Liver (tissue), 9 donors: ENCODE data around the gene RBM15B. TPM values are rescaled to one million over a fixed set of nuclear protein-coding genes. Genes with fewer than 3 reads are reported as not detected.

Source experiments
- DNase-seq: peaks from one replicate; pipeline ENCODE4 v3.0.0-alpha.2; 2017; ENCODE audit warnings: low spot score
- H3K27ac ChIP-seq, 2 donors: one replicate each; pipeline ENCODE4 v1.7.0; 2013; ENCODE audit warnings: inconsistent platforms in 2 of 2, low read length in 2 of 2, control low read depth in 1 of 2, low read depth in 1 of 2, mild to moderate bottlenecking in 1 of 2
- H3K27me3 ChIP-seq, 4 donors: one replicate each; pipeline versions ENCODE4 v1.6.1 to v1.7.0; 2013; ENCODE audit warnings: low read length in 3 of 4, inconsistent platforms in 1 of 4, mild to moderate bottlenecking in 1 of 4, moderate library complexity in 1 of 4; ENCODE audit not compliant: control insufficient read depth in 4 of 4, insufficient read depth in 4 of 4
- H3K36me3 ChIP-seq, 4 donors: one replicate each; pipeline versions ENCODE4 v1.6.1 to v1.7.0; 2013; ENCODE audit warnings: low read length in 3 of 4, mild to moderate bottlenecking in 3 of 4, low read depth in 1 of 4, moderate library complexity in 1 of 4; ENCODE audit not compliant: control insufficient read depth in 4 of 4, insufficient read depth in 3 of 4
- H3K4me1 ChIP-seq, 4 donors: one replicate each; pipeline versions ENCODE4 v1.6.1 to v1.7.0; 2013; ENCODE audit warnings: low read length in 3 of 4, mild to moderate bottlenecking in 3 of 4, moderate library complexity in 1 of 4; ENCODE audit not compliant: control insufficient read depth in 4 of 4, insufficient read depth in 4 of 4
- H3K4me3 ChIP-seq, 3 donors: one replicate each; pipeline versions ENCODE4 v1.6.1 to v1.7.0; 2013; ENCODE audit warnings: low read length in 3 of 3, control low read depth in 1 of 3, low read depth in 1 of 3, mild to moderate bottlenecking in 1 of 3
- H3K9ac ChIP-seq, 2 donors: one replicate each; pipeline ENCODE4 v1.7.0; 2013; ENCODE audit warnings: low read length in 2 of 2, mild to moderate bottlenecking in 2 of 2, moderate library complexity in 2 of 2, control low read depth in 1 of 2, low read depth in 1 of 2
- H3K9me3 ChIP-seq, 4 donors: one replicate each; pipeline versions ENCODE4 v1.6.1 to v1.7.0; 2013; ENCODE audit warnings: low read length in 3 of 4; ENCODE audit not compliant: control insufficient read depth in 4 of 4
- EGR1 ChIP-seq, 2 donors: IDR thresholded peaks; 2 replicates each; pipeline ENCODE4 v1.6.1; 2016 to 2018; ENCODE audit warnings: antibody characterized with exemption in 2 of 2, low read depth in 2 of 2
- FOXA1 ChIP-seq: IDR thresholded peaks from 2 replicates; pipeline ENCODE4 v1.6.1; 2016; ENCODE audit warnings: antibody characterized with exemption
- FOXA2 ChIP-seq: IDR thresholded peaks from 2 replicates; pipeline ENCODE4 v1.6.1; 2016; ENCODE audit warnings: antibody characterized with exemption
- GABPA ChIP-seq, 2 donors: IDR thresholded peaks in 1 of 2; conservative IDR thresholded peaks in 1 of 2; 2 replicates each; pipeline ENCODE4 v1.6.1; 2016; ENCODE audit warnings: antibody characterized with exemption in 2 of 2, mild to moderate bottlenecking in 1 of 2, moderate library complexity in 1 of 2
- HNF4G ChIP-seq: IDR thresholded peaks from 2 replicates; pipeline ENCODE4 v1.6.1; 2016; ENCODE audit warnings: antibody characterized with exemption
- JUND ChIP-seq, 2 donors: IDR thresholded peaks; 2 replicates each; pipeline ENCODE4 v1.6.1; 2016; ENCODE audit warnings: antibody characterized with exemption in 2 of 2
- NR2F2 ChIP-seq: IDR thresholded peaks from 2 replicates; pipeline ENCODE4 v1.6.1; 2016; ENCODE audit warnings: antibody characterized with exemption
- RAD21 ChIP-seq, 2 donors: IDR thresholded peaks; 2 replicates each; pipeline ENCODE4 v1.6.1; 2016; ENCODE audit warnings: antibody characterized with exemption in 2 of 2, mild to moderate bottlenecking in 2 of 2
- RXRA ChIP-seq, 2 donors: IDR thresholded peaks; 2 replicates each; pipeline ENCODE4 v1.6.1; 2017 to 2018; ENCODE audit warnings: antibody characterized with exemption in 2 of 2, mild to moderate bottlenecking in 1 of 2
- TAF1 ChIP-seq: conservative IDR thresholded peaks from 2 replicates; pipeline ENCODE4 v1.6.1; 2016; ENCODE audit warnings: antibody characterized with exemption, mild to moderate bottlenecking
- YY1 ChIP-seq: IDR thresholded peaks from 2 replicates; pipeline ENCODE4 v1.6.1; 2016; ENCODE audit warnings: antibody characterized with exemption, mild to moderate bottlenecking
- WGBS: extraction: QIAGEN DNeasy Blood & Tissue Kit; methylation state at CpG from one replicate; pipeline ENCODE4 v1.1.7; 2013; 5-methylcytosine and 5-hydroxymethylcytosine counted together
- polyA plus RNA-seq, 2 donors: library from polyadenylated mRNA; stranded (reverse) in 1 of 2; unstranded in 1 of 2; fragments of 200-250 nt in 1 of 2; fragments of >200 nt in 1 of 2; fragmentation: Nextera tagmentation in 1 of 2; extraction: Ambion mirVana in 1 of 2; gene quantifications; one replicate each; pipeline versions ENCODE4 v1.2.1 to v1.2.3, GENCODE V29; 2013 to 2015
- total RNA-seq, 2 donors: library from RNA; depleted of rRNA; stranded (reverse); fragments of >200 nt; gene quantifications; one replicate each; pipeline ENCODE4 v1.2.3, GENCODE V29; 2014
- TF ChIP-seq, protein P1 (sequence below): fragments of 150-350 bp; IDR thresholded peaks from 2 replicates; pipeline ENCODE4 v1.5.1; 2017; ENCODE audit warnings: improper control_type of control experiment, low read depth, low read length; ENCODE audit not compliant: missing input control
- TF ChIP-seq, protein P2 (sequence below): IDR thresholded peaks from 2 replicates; pipeline ENCODE4 v1.6.1; 2016; ENCODE audit warnings: antibody characterized with exemption
- TF ChIP-seq, protein P3 (sequence below): IDR thresholded peaks from 2 replicates; pipeline ENCODE4 v1.6.1; 2016; ENCODE audit warnings: antibody characterized with exemption
- TF ChIP-seq, protein P4 (sequence below): IDR thresholded peaks from 2 replicates; pipeline ENCODE4 v1.6.1; 2016; ENCODE audit warnings: antibody characterized with exemption
- TF ChIP-seq, protein P5 (sequence below): IDR thresholded peaks from 2 replicates; pipeline ENCODE4 v1.6.1; 2016; ENCODE audit warnings: antibody characterized with exemption, mild to moderate bottlenecking
- donor health status: healthy.
- donor health status: healthy.
- donor health status: healthy.
- donor health status: healthy.
- donor health status: healthy.

RBM15B gene
- total and polyA plus RNA-seq, 4 donors, result 2.3 to 14.8 (median 10.0) TPM

DNA sequence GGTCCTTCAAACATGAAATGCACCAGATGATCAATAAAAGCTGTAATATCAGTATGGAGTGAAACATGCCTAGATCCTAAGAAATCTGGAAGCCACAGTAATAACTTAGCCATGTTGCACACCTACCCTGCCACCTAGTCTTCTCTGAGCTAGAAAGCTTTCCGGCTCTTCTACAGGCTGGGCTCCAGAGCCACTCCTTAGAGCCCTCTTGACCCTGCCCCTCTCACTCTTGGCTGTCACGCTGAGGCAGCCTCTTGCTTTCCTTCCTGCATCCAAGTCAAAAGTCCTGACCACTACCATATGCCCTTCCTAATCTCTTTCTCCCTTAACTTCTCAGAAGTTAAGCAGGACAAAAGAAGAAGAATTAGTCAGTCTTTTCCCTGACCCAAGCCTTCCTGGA is 17.7 kb downstream of the RBM15B start:
- H3K4me3 ChIP-seq, result no peak overlapping the region
- no peak overlapping the region for H3K9ac ChIP-seq
- no peak overlapping the region for H3K27ac ChIP-seq
- DNase-seq, result no peak
- H3K36me3 ChIP-seq, result peaks cover 5 to 43% (median 40%) of the 10 kb centered on the region in 4 donors
- H3K27me3 ChIP-seq, result no peaks in the 10 kb centered on the region
- 79% methylated on average over 2 of the region's 2 CpGs for WGBS
- no peaks in the 10 kb centered on the region for H3K9me3 ChIP-seq
- TF ChIP-seq, protein P1, sequence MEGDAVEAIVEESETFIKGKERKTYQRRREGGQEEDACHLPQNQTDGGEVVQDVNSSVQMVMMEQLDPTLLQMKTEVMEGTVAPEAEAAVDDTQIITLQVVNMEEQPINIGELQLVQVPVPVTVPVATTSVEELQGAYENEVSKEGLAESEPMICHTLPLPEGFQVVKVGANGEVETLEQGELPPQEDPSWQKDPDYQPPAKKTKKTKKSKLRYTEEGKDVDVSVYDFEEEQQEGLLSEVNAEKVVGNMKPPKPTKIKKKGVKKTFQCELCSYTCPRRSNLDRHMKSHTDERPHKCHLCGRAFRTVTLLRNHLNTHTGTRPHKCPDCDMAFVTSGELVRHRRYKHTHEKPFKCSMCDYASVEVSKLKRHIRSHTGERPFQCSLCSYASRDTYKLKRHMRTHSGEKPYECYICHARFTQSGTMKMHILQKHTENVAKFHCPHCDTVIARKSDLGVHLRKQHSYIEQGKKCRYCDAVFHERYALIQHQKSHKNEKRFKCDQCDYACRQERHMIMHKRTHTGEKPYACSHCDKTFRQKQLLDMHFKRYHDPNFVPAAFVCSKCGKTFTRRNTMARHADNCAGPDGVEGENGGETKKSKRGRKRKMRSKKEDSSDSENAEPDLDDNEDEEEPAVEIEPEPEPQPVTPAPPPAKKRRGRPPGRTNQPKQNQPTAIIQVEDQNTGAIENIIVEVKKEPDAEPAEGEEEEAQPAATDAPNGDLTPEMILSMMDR, result no peak
- no peak for TF ChIP-seq JUND (IDR thresholded peaks at IDR 0.05)
- no peak for TF ChIP-seq FOXA1
- TF ChIP-seq RXRA (IDR thresholded peaks at IDR 0.05), result no peak
- TF ChIP-seq, protein P2, sequence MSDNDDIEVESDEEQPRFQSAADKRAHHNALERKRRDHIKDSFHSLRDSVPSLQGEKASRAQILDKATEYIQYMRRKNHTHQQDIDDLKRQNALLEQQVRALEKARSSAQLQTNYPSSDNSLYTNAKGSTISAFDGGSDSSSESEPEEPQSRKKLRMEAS, result no peak
- no peak for TF ChIP-seq TAF1
- TF ChIP-seq, protein P3, sequence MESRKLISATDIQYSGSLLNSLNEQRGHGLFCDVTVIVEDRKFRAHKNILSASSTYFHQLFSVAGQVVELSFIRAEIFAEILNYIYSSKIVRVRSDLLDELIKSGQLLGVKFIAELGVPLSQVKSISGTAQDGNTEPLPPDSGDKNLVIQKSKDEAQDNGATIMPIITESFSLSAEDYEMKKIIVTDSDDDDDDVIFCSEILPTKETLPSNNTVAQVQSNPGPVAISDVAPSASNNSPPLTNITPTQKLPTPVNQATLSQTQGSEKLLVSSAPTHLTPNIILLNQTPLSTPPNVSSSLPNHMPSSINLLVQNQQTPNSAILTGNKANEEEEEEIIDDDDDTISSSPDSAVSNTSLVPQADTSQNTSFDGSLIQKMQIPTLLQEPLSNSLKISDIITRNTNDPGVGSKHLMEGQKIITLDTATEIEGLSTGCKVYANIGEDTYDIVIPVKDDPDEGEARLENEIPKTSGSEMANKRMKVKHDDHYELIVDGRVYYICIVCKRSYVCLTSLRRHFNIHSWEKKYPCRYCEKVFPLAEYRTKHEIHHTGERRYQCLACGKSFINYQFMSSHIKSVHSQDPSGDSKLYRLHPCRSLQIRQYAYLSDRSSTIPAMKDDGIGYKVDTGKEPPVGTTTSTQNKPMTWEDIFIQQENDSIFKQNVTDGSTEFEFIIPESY, result no peak
- no peak for TF ChIP-seq NR2F2
- no peak for TF ChIP-seq RAD21 (IDR thresholded peaks at IDR 0.05)
- no peak for TF ChIP-seq FOXA2
- no peak for TF ChIP-seq YY1
- TF ChIP-seq, protein P4, sequence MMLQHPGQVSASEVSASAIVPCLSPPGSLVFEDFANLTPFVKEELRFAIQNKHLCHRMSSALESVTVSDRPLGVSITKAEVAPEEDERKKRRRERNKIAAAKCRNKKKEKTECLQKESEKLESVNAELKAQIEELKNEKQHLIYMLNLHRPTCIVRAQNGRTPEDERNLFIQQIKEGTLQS, result no peak
- H3K4me1 ChIP-seq, result no peaks in the 10 kb centered on the region

DNA sequence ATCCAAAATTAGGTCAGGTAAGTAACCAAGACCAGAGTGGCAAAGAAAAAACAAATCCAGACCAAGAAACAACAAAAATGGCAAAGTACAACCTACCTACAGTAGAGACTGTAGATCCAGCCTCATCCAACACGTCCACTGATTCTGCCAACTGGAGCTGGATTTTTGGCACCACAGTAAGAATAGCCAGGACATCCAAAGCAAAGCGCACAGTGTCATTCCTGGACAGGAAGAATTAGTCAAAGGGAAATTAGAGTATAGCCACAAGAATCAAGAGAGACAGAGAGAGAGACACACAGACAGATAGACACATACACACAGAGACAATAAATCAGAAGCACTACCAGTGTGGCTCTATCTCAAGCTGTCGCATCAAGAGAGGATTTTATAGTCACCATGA is 31.1 kb downstream of the RBM15B start:
- no peaks in the 10 kb centered on the region for H3K9me3 ChIP-seq
- DNase-seq, result no peak
- no peak overlapping the region for H3K9ac ChIP-seq
- H3K4me1 ChIP-seq, result no peaks in the 10 kb centered on the region
- TF ChIP-seq HNF4G, result no peak
- TF ChIP-seq, protein P1, result no peak
- no peak for TF ChIP-seq FOXA1
- no peak for TF ChIP-seq FOXA2
- TF ChIP-seq, protein P5, sequence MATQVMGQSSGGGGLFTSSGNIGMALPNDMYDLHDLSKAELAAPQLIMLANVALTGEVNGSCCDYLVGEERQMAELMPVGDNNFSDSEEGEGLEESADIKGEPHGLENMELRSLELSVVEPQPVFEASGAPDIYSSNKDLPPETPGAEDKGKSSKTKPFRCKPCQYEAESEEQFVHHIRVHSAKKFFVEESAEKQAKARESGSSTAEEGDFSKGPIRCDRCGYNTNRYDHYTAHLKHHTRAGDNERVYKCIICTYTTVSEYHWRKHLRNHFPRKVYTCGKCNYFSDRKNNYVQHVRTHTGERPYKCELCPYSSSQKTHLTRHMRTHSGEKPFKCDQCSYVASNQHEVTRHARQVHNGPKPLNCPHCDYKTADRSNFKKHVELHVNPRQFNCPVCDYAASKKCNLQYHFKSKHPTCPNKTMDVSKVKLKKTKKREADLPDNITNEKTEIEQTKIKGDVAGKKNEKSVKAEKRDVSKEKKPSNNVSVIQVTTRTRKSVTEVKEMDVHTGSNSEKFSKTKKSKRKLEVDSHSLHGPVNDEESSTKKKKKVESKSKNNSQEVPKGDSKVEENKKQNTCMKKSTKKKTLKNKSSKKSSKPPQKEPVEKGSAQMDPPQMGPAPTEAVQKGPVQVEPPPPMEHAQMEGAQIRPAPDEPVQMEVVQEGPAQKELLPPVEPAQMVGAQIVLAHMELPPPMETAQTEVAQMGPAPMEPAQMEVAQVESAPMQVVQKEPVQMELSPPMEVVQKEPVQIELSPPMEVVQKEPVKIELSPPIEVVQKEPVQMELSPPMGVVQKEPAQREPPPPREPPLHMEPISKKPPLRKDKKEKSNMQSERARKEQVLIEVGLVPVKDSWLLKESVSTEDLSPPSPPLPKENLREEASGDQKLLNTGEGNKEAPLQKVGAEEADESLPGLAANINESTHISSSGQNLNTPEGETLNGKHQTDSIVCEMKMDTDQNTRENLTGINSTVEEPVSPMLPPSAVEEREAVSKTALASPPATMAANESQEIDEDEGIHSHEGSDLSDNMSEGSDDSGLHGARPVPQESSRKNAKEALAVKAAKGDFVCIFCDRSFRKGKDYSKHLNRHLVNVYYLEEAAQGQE, result no peak
- no peak for TF ChIP-seq GABPA (IDR thresholded peaks at IDR 0.05 in 1 of 2, conservative IDR thresholded peaks at IDR 0.05 in 1 of 2)
- no peak for TF ChIP-seq YY1
- TF ChIP-seq, protein P3, result no peak
- no peak for TF ChIP-seq EGR1 (IDR thresholded peaks at IDR 0.05; ENCODE audit: low read depth in 2 of 2)
- no peak for TF ChIP-seq RXRA (IDR thresholded peaks at IDR 0.05)
- no peaks in the 10 kb centered on the region for H3K27me3 ChIP-seq
- H3K36me3 ChIP-seq, result peaks cover 14 to 41% (median 32%) of the 10 kb centered on the region in 4 donors
- 99% methylated on average over 3 of the region's 3 CpGs for WGBS
- H3K27ac ChIP-seq, result no peak overlapping the region
- no peak overlapping the region for H3K4me3 ChIP-seq
